ENCODE measurements around the gene COL27A1. TPM values are rescaled to one million over a fixed set of nuclear protein-coding genes. Genes with fewer than 3 reads are reported as not detected.

The COL27A1 gene
- total RNA-seq, 1 donor from 2014 or later: 3.9 TPM

DNA sequence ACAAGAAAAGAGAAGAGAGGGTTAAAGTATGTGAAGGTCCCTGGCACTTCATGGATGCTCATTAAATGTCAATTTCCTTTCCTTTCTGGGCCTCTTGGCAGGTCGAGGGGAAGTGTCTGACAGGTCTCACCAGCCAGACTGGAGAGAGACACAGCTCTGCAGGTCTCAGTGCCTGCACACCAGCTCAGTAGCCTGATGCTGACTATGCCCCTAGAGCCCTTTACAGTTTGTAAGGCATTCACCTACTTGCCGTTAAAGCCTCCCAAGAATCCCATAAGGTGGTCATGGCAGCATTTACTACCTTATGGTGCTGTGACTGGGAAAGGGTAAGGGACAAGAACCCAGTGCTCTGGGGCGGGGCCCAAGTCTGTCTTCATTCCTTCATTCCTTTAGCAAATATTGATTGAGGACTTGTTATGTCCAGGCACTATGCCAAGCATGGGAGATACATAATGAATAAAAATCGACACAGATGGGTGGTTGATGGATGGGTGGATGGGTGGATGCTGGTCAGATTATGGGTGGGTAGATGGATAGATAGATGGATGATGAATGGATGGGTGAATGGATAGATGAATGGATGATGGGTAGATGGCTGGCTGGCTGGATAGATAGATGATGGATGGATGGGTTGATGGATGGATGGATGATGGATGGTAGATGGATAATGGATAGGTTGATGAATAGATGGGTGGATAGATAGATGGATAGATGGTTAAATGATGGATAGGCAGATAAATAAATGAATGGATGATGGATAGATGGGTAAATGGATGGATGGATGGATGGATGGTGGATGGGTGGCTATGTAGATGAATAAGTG, 34.9 kb upstream of the COL27A1 start:
- H3K27ac Mint-ChIP-seq (ENCODE audit: unreplicated experiment): peak overlapping the region; percentile 5
- H3K9me3 Mint-ChIP-seq (ENCODE audit: unreplicated experiment): no peaks in the 10 kb centered on the region
- H3K36me3 Mint-ChIP-seq (ENCODE audit: unreplicated experiment): no peaks in the 10 kb centered on the region
- DNase-seq: no peak
- TF ChIP-seq CTCF (IDR thresholded peaks at IDR 0.05; ENCODE audit: partially characterized antibody, unreplicated experiment): no peak
- peaks cover 7% of the 10 kb centered on the region for H3K27me3 Mint-ChIP-seq (ENCODE audit: unreplicated experiment)
- peaks cover 12% of the 10 kb centered on the region for H3K4me1 Mint-ChIP-seq (ENCODE audit: low read depth, unreplicated experiment)
- peak overlapping the region; percentile 17 for H3K4me3 Mint-ChIP-seq (ENCODE audit: unreplicated experiment)

- Mint-ChIP-seq H3K27ac (ENCODE audit: unreplicated experiment) (no peak overlapping the region), H3K4me3 (ENCODE audit: unreplicated experiment) (peak overlapping the region; percentile 0), H3K36me3 (ENCODE audit: unreplicated experiment) (no peaks in the 10 kb centered on the region), H3K9me3 (ENCODE audit: unreplicated experiment) (no peaks in the 10 kb centered on the region), H3K4me1 (ENCODE audit: low read depth, unreplicated experiment) (peaks cover 12% of the 10 kb centered on the region), H3K27me3 (ENCODE audit: unreplicated experiment) (peaks cover 7% of the 10 kb centered on the region)
- DNase-seq: peak; percentile 38
- no peak for TF ChIP-seq CTCF (IDR thresholded peaks at IDR 0.05; ENCODE audit: partially characterized antibody, unreplicated experiment)
These were observed 33.9 kb upstream of the COL27A1 start for GRCh38 chr9:114121227-114122135.

- no peak for DNase-seq
- no peak overlapping the region for H3K4me3 Mint-ChIP-seq (ENCODE audit: unreplicated experiment)
- H3K27ac Mint-ChIP-seq (ENCODE audit: unreplicated experiment): no peak overlapping the region
- peaks cover 7% of the 10 kb centered on the region for H3K27me3 Mint-ChIP-seq (ENCODE audit: unreplicated experiment)
- H3K4me1 Mint-ChIP-seq (ENCODE audit: low read depth, unreplicated experiment): peaks cover 12% of the 10 kb centered on the region
- no peak for TF ChIP-seq CTCF (IDR thresholded peaks at IDR 0.05; ENCODE audit: partially characterized antibody, unreplicated experiment)
- H3K9me3 Mint-ChIP-seq (ENCODE audit: unreplicated experiment): peaks cover 2% of the 10 kb centered on the region
- H3K36me3 Mint-ChIP-seq (ENCODE audit: unreplicated experiment): no peaks in the 10 kb centered on the region
These were observed 33.0 kb upstream of the COL27A1 start for GRCh38 chr9:114122136-114123027.

- Mint-ChIP-seq H3K4me3 (ENCODE audit: unreplicated experiment) (no peak overlapping the region), H3K36me3 (ENCODE audit: unreplicated experiment) (no peaks in the 10 kb centered on the region), H3K27me3 (ENCODE audit: unreplicated experiment) (peaks cover 7% of the 10 kb centered on the region), H3K27ac (ENCODE audit: unreplicated experiment) (no peak overlapping the region), H3K9me3 (ENCODE audit: unreplicated experiment) (peaks cover 2% of the 10 kb centered on the region), H3K4me1 (ENCODE audit: low read depth, unreplicated experiment) (peaks cover 12% of the 10 kb centered on the region)
- no peak for DNase-seq
- no peak for TF ChIP-seq CTCF (IDR thresholded peaks at IDR 0.05; ENCODE audit: partially characterized antibody, unreplicated experiment)
These were observed 32.0 kb upstream of the COL27A1 start for GRCh38 chr9:114123031-114123977.
